ENCODE measurements around the gene DHRSX.

DNA sequence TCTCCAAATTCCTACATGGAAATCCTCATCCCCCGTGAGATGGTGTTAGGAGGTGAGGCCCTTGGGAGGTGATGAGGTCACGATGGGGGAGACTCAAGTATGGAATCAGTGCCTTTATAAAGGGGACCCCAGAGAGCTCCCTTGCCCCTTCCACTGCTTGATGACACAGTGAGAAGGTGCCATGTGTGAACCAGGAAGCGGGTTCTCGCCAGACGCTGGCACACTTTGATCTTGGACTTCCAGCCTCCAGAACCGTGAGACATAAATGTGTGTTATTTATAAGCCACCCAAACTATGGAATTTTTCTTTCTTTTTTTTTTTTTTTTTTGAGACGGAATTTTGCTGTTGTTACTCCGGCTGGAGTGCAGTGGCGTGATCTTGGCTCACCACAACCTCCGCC lies 237.6 kb downstream of the DHRSX start:
- TF ChIP-seq GATA2 (IDR thresholded peaks at IDR 0.05; ENCODE audit: low read depth, low read length) (no peak), GATA3 (IDR thresholded peaks at IDR 0.05; ENCODE audit: low read depth, low read length) (no peak)

All from SH-SY5Y (cell line).